IPS DF 4.7 (cell line): ENCODE results near the gene RRAD.

Experiments
- DNase-seq: peaks from one replicate; pipeline ENCODE4 v3.0.0-alpha.2; 2013; ENCODE audit warnings: low spot score; ENCODE audit errors: extremely low read depth

RRAD gene

DNA sequence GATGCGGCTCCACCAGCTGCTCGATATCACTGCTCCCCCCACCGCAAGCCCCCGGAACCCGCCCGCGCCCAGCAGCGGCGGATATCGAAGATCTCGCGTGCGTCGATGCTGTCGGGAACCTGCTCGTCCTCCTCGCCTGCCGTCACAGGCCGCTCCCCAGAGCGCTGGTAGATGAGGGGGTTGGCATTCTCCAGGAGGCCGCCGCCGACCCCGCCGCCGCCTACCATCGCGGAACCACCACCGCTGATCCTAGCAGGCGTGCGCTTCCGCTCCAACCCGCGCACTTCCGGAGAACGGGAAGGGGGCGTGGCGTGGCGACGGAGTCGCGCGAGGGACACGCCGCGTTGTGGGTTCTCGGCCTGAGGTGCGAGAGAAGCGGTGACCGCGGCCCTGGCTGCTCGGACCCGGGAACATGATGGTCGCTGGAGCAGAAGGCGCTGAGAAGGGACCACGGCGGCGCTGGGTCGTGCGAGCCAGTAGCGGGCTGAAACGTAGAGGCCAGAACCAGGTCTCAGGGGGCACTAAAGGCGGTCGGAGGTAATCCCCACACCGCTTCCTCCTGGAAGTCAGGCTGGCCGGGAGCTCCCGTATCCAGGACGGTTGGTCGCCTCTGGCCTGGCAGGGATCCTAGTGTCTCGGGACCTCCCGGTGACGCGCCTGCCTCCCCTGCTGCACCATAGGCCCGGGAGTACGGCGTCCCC lies 9.0 kb upstream of the RRAD start, which contains the start of gene CIAO2B:
Gene CIAO2B (minus strand): TSS at position 265 of the 701 bp plus-strand sequence. CDS start 38 bp downstream, at position 227.
- DNase-seq, result no peak

DNA sequence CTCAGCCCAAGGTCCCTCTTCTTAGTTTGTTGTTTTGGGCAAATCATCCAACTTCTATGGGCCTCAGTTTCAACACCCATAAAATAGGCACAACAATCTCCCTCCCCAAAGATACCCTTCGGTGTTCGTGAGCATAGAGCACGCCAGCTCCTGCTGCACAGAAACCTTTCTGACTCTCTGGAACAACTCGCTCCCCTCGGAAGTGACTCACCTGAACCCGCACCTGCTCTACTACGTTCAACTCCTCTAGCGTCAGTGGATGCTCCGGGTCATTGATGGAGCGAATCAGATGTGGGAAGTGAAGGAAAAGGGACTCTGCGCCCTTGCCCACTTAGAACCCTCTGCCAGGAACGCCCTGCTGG lies 8.4 kb upstream of the RRAD start:
- DNase-seq, result no peak

DNA sequence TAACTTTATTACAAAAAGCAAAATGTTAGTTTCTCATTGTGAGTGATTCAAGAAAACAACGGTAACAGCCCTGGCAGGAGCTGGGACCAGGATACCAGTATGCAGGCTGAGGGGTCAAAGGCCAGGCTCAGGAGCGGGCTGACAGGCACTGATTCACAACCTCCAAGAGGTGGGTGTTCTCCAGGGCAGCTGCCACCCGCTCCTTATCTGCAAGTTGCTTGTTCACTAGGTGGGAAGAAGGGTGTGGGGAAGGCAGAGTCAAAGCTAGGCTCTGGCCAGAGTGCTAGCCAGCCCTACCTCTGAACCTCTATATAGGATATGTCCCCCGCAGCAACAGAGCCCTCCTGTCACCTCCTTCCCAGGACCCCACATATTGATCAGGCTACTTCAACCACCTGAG lies 6.7 kb upstream of the RRAD start:
- no peak for DNase-seq

DNA sequence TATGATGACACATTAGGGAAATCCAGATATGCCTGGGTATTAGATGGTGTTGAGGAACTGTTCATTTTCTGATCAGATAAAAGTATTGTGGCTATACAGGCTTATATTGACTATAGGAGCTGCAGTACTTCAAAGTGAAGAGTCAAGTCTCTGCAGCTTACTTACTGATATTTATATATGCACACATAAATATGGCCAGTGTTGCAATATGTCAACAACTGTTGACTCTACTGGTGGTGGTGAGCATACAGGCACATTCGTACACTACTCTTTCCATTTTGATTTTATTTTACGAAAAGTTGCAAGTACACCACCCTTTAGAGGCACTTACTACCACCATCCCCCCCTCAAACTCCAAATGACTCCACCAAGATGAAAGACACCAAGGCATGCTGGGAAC lies 6.3 kb upstream of the RRAD start:
- no peak for DNase-seq

DNA sequence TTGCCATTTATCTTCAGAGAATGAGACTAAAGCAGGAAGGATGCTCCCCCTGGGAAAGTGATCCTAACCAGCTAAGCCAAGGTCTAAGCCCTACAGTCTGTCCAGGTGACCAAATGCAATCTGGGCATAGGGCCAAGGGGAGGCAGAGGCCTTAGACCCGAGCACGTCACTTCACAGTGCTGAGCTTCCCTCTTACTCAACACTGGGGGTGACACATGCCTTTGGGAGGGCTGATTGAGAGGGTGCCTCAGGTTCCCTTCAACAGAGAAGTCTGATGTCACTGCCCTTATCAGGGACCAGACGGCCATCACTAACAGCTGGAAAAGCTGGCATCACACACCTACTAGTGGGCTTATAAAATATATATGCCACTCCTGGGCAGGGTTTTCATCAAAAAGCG lies 4.9 kb upstream of the RRAD start:
- no peak for DNase-seq

DNA sequence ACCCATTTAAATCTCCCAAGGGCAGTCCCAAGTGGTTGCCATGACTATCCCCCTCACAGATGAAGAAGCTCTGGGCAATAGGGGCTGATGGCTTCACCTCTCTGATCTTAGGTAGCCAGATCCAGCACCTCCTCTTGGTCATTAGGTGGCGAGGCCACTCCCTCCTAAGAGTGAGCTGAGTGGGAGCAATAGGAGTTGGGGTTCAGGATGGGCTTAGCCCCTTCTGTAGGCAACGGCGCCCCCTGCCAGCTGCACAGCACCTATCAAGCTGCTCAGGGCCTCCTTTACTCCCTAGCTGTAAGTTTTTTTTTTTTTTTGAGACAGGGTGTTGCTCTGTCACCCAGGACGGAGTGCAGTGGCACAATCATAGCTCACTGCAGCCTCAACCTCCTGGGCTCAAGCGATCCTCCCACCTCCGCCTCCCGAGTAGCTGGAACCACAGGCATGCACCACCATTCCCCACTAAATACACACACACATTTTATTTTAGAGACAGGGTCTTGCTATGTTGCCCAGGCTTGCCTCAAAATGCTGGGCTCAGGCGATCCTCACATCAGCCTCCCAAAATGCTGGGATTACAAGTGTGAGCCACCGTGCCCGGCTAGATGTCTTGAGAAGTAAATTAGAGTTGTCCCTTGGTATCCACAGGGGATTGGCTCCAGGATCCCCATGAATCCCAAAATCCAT lies 3.5 kb upstream of the RRAD start:
- DNase-seq, result no peak

DNA sequence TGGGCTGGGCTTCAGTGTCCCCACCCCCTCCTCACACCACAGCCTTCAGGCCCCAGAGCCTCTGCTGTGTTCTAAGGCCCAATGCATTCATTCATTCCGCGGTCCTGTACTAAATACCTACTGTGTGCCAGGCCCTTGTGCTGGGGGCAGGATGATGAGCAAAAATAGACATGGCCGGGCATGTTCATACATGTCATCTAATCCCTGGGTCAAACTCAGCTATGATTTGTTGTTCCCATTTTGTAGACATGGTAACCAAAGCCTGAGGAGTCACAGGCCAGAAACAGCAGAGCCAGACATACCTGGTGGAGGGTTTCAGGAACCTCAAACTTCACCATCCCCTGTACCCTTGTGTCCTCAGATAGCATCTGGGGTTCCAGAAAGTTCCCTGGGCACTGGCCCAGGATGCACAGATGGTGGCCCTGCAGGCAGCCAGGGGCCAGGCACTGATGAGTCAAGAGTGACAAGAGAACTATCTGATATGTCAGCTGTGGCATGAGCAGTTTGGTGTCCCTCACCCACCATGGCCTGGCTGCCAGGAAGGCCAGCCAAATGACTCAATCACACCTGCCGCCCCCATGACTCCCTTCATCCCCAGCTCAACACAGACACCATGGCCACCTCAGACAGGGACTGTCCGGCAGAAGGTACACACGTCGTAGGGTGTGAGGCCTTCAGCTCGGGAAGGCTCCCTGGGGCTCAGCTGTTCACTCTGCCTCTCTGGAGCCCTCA lies 2.7 kb upstream of the RRAD start:
- DNase-seq, result no peak

DNA sequence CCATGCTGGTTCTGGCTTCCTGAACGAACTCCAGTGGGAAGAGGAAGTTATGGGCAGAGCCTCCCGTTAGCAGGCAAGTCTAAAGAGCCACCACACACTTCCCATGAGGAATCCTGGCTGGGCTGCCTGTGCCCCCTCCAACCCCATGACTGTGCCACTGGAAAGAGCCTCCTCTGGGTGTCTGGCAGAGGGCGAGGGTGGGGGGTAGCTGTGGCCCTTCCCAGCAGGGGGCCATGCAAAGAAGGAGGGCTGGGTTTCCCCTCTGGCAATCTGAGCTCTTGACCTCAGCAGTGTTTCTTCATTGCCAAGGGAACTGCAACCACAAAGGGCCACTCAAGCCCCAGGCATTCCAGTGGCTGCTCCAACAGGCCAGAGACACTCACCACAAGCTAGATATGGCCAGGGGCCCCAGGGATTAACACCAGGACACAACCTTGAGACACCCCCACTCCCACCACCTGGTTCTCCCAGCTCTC lies 1.7 kb upstream of the RRAD start:
- DNase-seq, result no peak

DNA sequence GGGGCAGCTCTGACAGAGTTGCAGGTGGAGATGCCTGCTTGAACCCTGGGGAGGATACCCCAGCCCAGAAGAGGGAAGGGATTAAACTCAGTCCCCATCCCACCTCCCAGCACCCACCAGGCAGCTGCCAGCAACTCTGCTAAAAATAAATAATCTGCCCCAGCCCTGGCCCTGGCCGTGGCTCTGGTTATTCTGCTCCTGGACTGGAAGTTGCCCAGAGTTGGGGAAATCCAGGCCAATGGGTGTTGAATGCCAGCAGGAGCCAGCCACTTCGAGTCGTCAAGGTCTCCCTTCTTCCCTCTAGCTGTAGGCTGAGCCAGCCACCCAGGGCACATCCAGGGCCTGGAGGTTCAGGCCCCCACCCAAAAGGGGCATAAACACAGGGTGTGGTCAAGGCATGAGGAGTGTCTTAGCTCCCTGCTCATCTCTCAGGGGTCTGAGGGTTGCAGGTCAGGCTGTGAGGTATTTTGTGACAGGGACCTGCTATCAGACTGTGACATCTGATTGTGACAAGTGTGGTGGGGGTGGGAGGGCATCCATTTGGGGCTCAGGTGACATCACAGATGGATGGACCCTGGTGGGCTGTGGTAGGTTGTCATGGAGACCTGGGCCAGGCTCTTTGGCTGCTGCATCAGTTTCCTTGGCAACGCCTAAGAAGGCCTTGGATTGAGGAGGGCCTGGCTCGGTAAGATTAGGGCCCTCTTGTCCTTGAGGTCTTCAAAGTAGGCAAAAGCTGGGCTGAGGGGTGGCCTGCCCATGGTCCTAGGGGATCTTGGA lies 1.0 kb upstream of the RRAD start:
- no peak for DNase-seq

DNA sequence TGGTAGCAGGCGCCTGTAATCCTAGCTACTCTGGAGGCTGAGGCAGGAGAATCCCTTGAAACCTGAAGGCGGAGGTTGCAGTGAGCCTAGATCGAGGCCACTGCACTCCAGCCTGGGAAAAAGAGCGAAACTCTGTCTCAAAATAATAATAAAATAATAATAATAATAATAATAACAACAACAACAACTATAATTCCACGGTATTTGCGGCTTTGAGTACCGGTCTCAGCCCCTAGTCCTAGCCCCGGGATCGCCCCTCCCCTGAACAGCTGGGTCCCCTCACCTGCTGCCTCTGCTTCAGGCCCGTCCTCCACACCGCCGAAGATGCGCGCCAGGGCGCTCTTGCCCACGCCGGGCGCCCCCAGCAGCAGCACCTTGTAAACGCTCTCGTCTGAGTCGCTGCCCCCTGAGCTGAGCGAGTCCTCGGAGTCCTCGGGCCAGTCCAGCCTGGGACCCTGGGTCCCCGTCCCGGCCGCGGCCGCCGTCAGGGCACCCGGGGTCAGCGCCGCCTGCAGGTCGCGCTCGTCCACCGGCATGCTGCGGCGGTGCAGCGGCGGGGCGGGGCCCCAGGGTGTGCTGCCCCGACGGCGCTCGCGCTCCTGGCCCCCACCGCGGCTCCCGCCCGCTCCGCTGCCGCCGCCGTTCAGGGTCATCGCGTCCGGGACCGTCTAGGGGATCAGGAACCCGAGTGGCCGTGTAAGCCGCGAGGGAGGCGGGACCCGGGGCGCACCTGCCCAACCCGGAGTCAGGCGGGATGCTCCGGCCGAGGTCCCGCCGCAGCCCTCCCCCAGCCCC lies 611 bp downstream of the RRAD start:
- DNase-seq, result no peak

DNA sequence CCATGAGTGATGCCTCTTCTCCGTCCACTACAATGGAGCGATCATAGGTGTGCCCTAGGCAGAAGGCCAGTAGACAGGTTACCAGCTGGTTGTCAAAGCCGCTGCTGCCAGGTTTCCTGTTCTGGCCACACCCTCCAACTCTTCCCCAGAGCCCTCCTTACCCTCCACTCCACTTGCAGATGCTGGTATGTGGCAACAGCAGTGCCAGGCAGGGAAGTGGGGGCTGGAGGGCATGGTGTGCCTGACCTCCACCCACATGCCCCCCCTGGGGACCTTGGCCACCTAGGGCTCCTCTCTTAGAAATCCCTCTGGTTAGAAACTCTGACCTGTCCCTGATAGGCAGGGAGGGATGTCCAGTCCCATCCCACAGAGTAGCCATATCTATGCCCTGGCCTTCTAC lies 1.5 kb downstream of the RRAD start:
- no peak for DNase-seq

DNA sequence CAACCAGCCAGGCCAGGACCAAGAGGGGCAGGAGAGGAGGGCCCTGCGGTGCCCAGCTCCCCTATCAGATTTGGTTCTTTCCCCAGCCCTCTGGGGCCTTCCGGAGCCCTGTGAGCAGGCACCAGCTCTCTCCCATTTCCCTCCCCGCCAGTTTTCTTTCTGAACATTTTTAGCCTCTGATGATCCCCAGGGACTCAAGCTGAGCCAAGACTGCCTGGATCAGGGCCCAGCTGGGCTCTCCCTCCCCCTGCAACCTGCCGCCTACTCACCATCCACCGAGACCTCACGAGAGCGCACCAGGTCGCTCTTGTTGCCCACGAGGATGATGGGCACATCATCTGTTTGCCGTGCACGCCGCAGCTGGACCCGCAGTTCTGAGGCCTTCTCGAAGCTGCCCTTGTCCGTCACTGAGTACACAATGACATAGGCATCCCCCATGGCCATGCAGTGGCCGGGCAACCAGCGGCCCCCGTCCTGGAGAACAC lies 2.0 kb downstream of the RRAD start:
- DNase-seq, result no peak

DNA sequence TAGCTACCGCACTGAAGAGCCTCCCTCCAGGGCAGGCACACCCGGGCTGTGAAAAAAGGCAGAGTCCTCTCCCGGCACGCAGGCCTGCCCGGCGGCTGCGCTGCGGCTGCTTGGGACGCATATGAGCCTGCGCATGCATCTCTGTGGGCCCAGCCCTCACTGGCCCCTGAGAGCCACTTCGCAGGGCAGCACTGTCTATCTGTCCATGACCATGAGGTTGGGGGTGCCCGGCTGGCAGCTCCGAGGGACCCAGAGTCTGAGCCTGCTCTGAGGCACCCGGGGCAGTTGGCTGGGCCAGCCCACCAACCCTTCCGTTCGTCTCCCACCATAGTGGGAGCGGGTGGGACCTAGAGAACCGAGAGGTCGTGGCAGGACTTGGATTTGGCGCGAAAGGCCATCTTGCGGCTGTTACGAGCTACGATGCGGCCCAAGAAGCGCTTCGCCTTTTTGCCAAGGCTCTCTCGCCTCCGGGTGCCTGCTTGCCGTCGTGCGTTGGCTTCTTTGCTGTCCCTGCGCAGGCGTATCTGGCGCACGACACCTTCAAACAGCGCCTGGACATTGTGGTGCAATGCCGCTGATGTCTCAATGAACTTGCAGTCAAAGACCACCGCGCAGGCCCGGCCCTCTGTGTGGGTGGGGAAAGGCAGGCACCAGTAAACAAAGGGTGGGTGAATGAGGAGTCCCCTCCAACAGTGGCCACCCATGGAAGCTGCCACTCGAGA lies 3.4 kb downstream of the RRAD start:
- DNase-seq, result no peak

DNA sequence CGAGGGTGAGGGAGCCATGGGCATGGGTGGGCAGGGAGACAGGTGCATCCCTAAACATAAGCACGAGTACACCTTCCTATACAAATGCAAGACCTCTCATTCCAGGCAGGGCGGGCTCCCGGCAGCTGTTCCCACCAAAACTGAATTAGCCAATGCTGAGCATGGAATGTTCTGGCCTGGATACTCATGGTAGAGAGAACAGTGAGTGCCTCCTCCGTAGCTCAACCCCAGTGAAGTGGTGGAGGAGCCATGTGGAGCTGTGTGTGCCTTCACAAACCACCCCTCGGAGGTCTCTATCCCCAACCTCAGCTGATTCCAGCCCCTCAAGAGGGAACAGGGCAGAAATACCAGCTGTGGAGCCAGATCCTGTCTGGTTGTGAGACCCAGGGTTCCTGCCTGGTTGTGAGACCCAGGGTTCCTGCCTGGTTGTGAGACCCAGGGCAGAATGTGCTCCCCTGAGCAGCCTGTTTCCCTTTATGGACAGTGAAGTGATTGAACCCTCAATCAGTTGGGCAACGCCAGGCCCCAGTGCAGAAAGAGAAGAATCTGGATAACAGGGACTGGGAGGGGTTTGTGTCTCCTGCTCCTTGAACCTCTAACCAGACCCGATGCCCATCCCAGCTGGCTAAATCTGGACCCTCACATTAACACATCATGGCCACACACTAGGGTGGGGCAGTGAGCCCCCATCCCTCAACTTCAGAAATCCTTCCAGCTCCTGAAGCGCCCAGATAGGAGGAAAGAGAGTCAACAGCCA lies 4.2 kb downstream of the RRAD start:
- DNase-seq, result no peak

DNA sequence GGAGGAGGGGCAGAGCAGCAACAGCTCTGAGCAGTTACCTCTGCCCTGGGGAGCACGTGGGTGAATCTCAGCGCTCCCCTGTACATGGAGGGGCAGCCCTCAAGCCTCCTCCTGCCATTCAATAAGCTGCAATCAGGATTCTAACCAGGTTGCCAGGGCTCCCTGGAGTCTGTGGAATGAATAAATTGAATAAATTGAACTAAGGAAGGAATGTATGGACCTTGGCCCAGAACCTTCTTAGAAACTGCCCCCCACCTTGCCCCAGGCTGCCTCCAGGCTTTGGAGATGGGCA lies 5.1 kb downstream of the RRAD start:
- no peak for DNase-seq

DNA sequence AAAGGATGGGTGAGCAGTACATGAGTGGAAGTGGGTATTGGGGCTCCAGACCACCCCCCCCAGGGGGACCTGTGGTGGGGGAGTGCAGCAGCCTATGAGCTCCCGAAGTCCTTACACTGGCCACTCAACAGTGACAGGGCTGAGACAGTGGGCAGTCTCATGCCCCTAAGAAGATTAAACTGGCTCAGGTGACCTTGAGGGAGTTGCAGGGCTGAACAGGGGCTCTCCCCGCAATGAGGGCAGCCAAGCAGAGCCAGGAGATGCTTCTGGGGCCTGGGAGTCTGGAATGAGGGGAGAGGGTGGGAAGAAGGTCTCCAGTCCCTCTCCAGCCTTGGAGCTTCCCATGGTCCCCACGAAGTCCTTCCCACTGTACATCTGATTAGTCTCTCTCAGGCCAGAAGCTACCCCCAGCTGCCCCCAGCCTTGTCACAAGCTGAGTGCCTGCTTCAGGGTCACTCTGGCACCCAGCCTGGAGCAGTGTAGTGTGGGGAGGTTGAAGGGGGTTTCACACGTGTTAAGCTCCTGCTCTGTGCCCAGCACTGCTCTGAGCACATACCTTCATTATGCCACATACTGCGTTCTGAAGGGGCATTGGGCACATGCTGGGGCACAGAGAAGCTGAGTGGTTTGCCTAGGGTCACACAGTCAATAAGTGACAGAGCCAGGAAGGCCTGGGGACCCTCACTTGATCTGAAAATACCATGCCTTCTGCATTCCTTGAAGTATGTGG lies 5.6 kb downstream of the RRAD start:
- no peak for DNase-seq

DNA sequence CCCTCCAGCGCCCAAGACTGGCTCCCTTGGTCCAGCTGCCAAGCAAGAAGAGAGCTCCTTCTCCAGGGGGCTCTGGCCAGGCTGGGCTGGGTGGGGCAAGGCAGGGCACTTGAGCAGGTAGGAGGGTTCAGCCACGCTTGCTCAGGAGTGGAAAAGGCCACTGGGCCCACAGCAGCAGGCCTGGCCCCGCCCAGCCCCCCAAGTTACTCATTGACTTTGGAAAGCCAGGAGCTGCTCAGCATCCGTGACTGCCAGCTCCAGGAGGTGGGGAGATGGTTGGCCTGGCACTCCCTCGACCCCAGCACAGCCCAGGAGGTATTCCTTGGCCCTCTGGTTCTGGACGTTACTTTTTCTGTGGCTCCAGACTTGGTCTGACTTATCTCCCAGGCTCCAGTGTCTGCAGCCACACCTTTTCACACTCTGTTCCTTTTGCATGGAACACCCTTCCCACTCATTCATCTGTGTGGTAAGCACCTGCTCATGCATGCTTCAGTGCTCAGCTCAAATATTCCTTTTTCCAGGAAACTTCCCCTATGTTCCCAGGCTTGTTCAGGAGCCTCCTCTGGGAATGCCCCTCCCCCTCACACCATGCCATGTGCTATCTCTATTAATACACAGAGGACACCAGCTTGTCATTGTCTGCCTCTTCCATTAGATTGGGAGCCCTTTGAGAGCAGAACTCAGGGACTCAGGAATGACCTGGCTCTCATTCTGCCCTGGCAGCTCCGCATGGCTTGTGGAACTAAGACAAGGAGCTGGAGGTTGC lies 6.3 kb downstream of the RRAD start, which contains the start of gene CDH16:
Gene CDH16 (minus strand): TSS at position 83 of the 766 bp plus-strand sequence. CDS start 820 bp downstream, outside the sequence.
- DNase-seq, result no peak

DNA sequence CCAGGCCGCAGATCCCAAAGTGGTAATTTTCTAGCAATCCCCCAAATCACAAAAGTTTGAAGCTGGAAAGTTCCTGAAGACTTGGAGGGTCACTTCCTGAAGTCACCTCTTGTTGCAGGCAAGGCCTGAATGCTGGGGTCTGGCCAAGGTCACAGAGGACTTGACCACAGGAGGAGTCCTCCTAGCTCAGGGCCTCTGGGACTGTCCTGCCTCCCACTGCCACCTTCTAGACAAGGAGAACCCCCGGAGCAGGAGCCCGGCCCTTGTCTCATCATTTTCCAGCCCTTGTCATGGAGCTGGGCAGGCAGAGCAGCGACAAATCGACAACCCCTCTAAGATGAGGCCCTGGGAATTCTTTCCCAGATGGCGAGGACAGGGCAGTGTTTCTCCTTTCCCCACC lies 7.0 kb downstream of the RRAD start:
- DNase-seq, result no peak
